NB4 (cell line): Measurements from ENCODE around the gene TPST2.

ENCODE experiments used
- DNase-seq: peaks from one replicate; pipeline ENCODE4 v3.0.0; 2010; ENCODE audit warnings: low read depth
- H3K4me3 ChIP-seq: one replicate; pipeline ENCODE4 v1.5.1; 2011; ENCODE audit warnings: mild to moderate bottlenecking, low read depth, low read length, moderate library complexity
- CTCF ChIP-seq: IDR thresholded peaks from one replicate; pipeline ENCODE4 v1.5.1; 2012; ENCODE audit warnings: low read depth, low read length
- MAX ChIP-seq: IDR thresholded peaks from 2 replicates; pipeline ENCODE4 v1.6.1; 2011; ENCODE audit warnings: low read depth, low read length
- MYC ChIP-seq: IDR thresholded peaks from 2 replicates; pipeline ENCODE4 v1.6.1; 2011; ENCODE audit warnings: low read depth, low read length
- POLR2A ChIP-seq: IDR thresholded peaks from 2 replicates; pipeline ENCODE4 v1.6.1; 2011; ENCODE audit warnings: mild to moderate bottlenecking; ENCODE audit not compliant: insufficient read length; ENCODE audit errors: extremely low read depth

Gene TPST2

GRCh38 chr22:26501996-26502395, 87.9 kb downstream of the TPST2 start:
- TF ChIP-seq MYC = no peak
- TF ChIP-seq POLR2A = no peak
- TF ChIP-seq CTCF = no peak
- no peak for TF ChIP-seq MAX
- no peak overlapping the region for H3K4me3 ChIP-seq
- DNase-seq = no peak

- no peak for DNase-seq
- no peak overlapping the region for H3K4me3 ChIP-seq
- TF ChIP-seq CTCF (no peak), MYC (no peak), MAX (no peak), POLR2A (no peak)
Observed at GRCh38 chr22:26499188-26499703, 90.7 kb downstream of the TPST2 start.

- DNase-seq = no peak
- TF ChIP-seq CTCF (no peak), MAX (no peak), POLR2A (no peak), MYC (no peak)
- no peak overlapping the region for H3K4me3 ChIP-seq
Observed at GRCh38 chr22:26496456-26496855, 93.5 kb downstream of the TPST2 start.

- no peak overlapping the region for H3K4me3 ChIP-seq
- no peak for TF ChIP-seq MAX
- no peak for TF ChIP-seq POLR2A
- no peak for TF ChIP-seq CTCF
- no peak for TF ChIP-seq MYC
- no peak for DNase-seq
Observed at GRCh38 chr22:26494506-26494905, 95.4 kb downstream of the TPST2 start.

GRCh38 chr22:26492220-26492619, 97.7 kb downstream of the TPST2 start:
- H3K4me3 ChIP-seq = no peak overlapping the region
- DNase-seq = no peak
- TF ChIP-seq CTCF = no peak
- TF ChIP-seq POLR2A = no peak
- TF ChIP-seq MYC = no peak
- no peak for TF ChIP-seq MAX
